ENCODE results near the gene EXOC6B. TPM values are rescaled to one million over a fixed set of nuclear protein-coding genes. Genes with fewer than 3 reads are reported as not detected.

Gene EXOC6B
- total and polyA plus RNA-seq, 2 of the 8 experiments (the other 6 are each of a cell fraction or from before 2014, with no cell fraction given), result 13.5 to 33.0 TPM

- Histone ChIP-seq H2BK20ac (ENCODE audit: low read length) (no peak overlapping the region), H2AFZ (ENCODE audit: low read length) (no peak overlapping the region), H3K36me3 (ENCODE audit: control insufficient read depth in 2 of 4, insufficient read depth in 4 of 4, low read length in 3 of 4) (no peaks in the 10 kb centered on the region), H3K79me2 (ENCODE audit: control insufficient read depth in 1 of 2, insufficient read depth in 2 of 2, low read length in 2 of 2) (no peaks in the 10 kb centered on the region), H4K20me1 (replicated peaks in 1 of 2; ENCODE audit: control insufficient read depth in 1 of 2, insufficient read depth in 2 of 2, low read length in 2 of 2) (no peaks in the 10 kb centered on the region), H3K23ac (ENCODE audit: insufficient read length) (no peak overlapping the region), H3K27me3 (replicated peaks in 1 of 4; ENCODE audit: control insufficient read depth in 3 of 4, extremely low read depth in 1 of 4, insufficient read depth in 3 of 4, low read length in 3 of 4) (peaks cover 0 to 4% (median 0%) of the 10 kb centered on the region in 4 experiments; a peak in 1 of 7 replicates), H3K4ac (replicated peaks; ENCODE audit: insufficient read length, low read depth, low read length) (peak overlapping the region; percentile 32), H2BK120ac (replicated peaks; ENCODE audit: low read depth, low read length) (no peak overlapping the region), H4K5ac (ENCODE audit: insufficient read length, low read depth, low read length) (no peak overlapping the region), H3K4me1 (replicated peaks in 1 of 4; ENCODE audit: control insufficient read depth in 3 of 4, insufficient read depth in 4 of 4, low read length in 3 of 4) (peaks cover 0 to 9% (median 6%) of the 10 kb centered on the region in 4 experiments; a peak in 5 of 7 replicates), H2AK5ac (ENCODE audit: low read depth, low read length) (no peak overlapping the region), H3K23me2 (ENCODE audit: low read depth, low read length) (no peaks in the 10 kb centered on the region), H3K79me1 (ENCODE audit: low read depth, low read length) (no peaks in the 10 kb centered on the region), H4K91ac (replicated peaks; ENCODE audit: insufficient read length, low read length) (no peak overlapping the region), H2BK5ac (ENCODE audit: low read depth, low read length) (0 out of 2 replicates have a peak overlapping the region, but pooled peaks have one; percentile 35), H3K18ac (ENCODE audit: extremely low read depth, low read length) (peak overlapping the region; percentile 60; the same call in 1 of the 2 replicates), H2BK12ac (ENCODE audit: low read depth, low read length) (peak overlapping the region; percentile 50; the same call in 1 of the 2 replicates), H3K4me2 (ENCODE audit: insufficient read depth in 1 of 2, low read depth in 2 of 2, low read length in 2 of 2) (no peak overlapping the region), H2BK15ac (ENCODE audit: low read length) (0 out of 2 replicates have a peak overlapping the region, but pooled peaks have one; percentile 61), H3K27ac (ENCODE audit: low read depth, low read length) (no peak overlapping the region), H3K9ac (replicated peaks in 1 of 4; ENCODE audit: extremely low read depth in 1 of 4, low read depth in 3 of 4, low read length in 3 of 4) (no peak overlapping the region), H4K8ac (ENCODE audit: extremely low read depth, insufficient read depth, low read length) (no peak overlapping the region; the same call in 1 of the 2 replicates), H3K14ac (ENCODE audit: insufficient read length) (no peak overlapping the region), H3K9me3 (ENCODE audit: insufficient read depth in 2 of 2, low read depth in 1 of 2, low read length in 1 of 2) (no peaks in the 10 kb centered on the region), H3K56ac (replicated peaks; ENCODE audit: insufficient read length, low read depth, low read length) (no peak overlapping the region), H3K4me3 (ENCODE audit: extremely low read depth in 1 of 4, insufficient read depth in 2 of 4, low read depth in 3 of 4, low read length in 4 of 4) (no peak overlapping the region)
- ChIA-PET CTCF (ENCODE audit: partially characterized antibody) (interaction anchor here (0.5 to 9.5 kb wide), 6 partner anchors 10 to 518 kb away, joined by 3 to 70 read pairs (median 5); no protein-coding TSS in a partner anchor), POLR2A (ENCODE audit: partially characterized antibody) (no interaction called here)
- WGBS, 2 experiments (ENCODE audit: extremely low coverage in 1 of 2, insufficient coverage in 1 of 2, insufficient read length in 1 of 2, insufficient replicate concordance in 2 of 2, low coverage in 1 of 2, low lambda C conversion rate in 2 of 2, missing lambda C conversion rate in 1 of 2), result 96% methylated on average over 16 of the region's 16 CpGs; no CpG with 5 or more reads in 1 of the 2 experiments
- TF ChIP-seq KDM1A (IDR thresholded peaks at IDR 0.05; ENCODE audit: borderline replicate concordance, low read length), result no peak
- no peak for TF ChIP-seq GABPA (IDR thresholded peaks at IDR 0.05; ENCODE audit: borderline replicate concordance, insufficient read depth, low read length)
- no peak for TF ChIP-seq POLR2A (IDR thresholded peaks at IDR 0.05; ENCODE audit: control extremely low read depth in 1 of 2, low read depth in 2 of 2, low read length in 2 of 2)
- TF ChIP-seq EGR1 (IDR thresholded peaks at IDR 0.05; ENCODE audit: borderline replicate concordance, low read depth, low read length), result no peak
- TF ChIP-seq FOSL1 (IDR thresholded peaks at IDR 0.05; ENCODE audit: insufficient read depth, low read depth, low read length), result no peak
- no peak for TF ChIP-seq SP4 (IDR thresholded peaks at IDR 0.05; ENCODE audit: low read length)
- no peak for TF ChIP-seq SAP30 (IDR thresholded peaks at IDR 0.05; ENCODE audit: insufficient read depth, insufficient replicate concordance, low read length)
- no peak for TF ChIP-seq RNF2 (IDR thresholded peaks at IDR 0.05; ENCODE audit: borderline replicate concordance, low read depth, low read length, missing control alignments, poor library complexity, severe bottlenecking)
- DNase-seq (ENCODE audit: low read depth in 1 of 2, low spot score in 2 of 2) (peak in 1 of 2 experiments; percentile 39), FAIRE-seq (no peak)
These were observed 694.4 kb downstream of the EXOC6B start for GRCh38 chr2:72131371-72131891.
